H1 (cell line): ENCODE data around the gene EIF4E1B.

Source experiments
- CEBPB ChIP-seq: IDR thresholded peaks from 2 replicates; pipeline ENCODE4 v1.6.1; 2012; ENCODE audit warnings: low read depth, low read length
- CHD2 ChIP-seq: IDR thresholded peaks from 2 replicates; pipeline ENCODE4 v1.6.1; 2012; ENCODE audit warnings: low read length, improper control_type of control experiment
- CTCF ChIP-seq, 3 experiments: IDR thresholded peaks; 1 replicate in 2 of 3; 2 replicates in 1 of 3; pipeline versions ENCODE4 v1.5.1 to v1.6.1; 2011; ENCODE audit warnings: low read length in 3 of 3, mild to moderate bottlenecking in 3 of 3, inconsistent platforms in 2 of 3, low read depth in 1 of 3, moderate library complexity in 1 of 3; ENCODE audit not compliant: insufficient read depth in 1 of 3; ENCODE audit errors: control extremely low read depth in 1 of 3
- JUN ChIP-seq: IDR thresholded peaks from 2 replicates; pipeline ENCODE4 v1.6.1; 2011; ENCODE audit warnings: low read depth, mild to moderate bottlenecking, improper control_type of control experiment, low read length
- POLR2A ChIP-seq, 2 experiments: IDR thresholded peaks; 1 replicate in 1 of 2; 2 replicates in 1 of 2; pipeline ENCODE4 v1.6.1; 2011; ENCODE audit warnings: low read depth in 2 of 2, low read length in 2 of 2, mild to moderate bottlenecking in 2 of 2; ENCODE audit errors: control extremely low read depth in 1 of 2
- POLR2AphosphoS5 ChIP-seq: IDR thresholded peaks from 2 replicates; pipeline ENCODE4 v1.6.1; 2011; ENCODE audit warnings: low read depth, low read length
- RAD21 ChIP-seq, 2 experiments: IDR thresholded peaks in 1 of 2; conservative IDR thresholded peaks in 1 of 2; 2 replicates each; pipeline ENCODE4 v1.6.1; 2011; ENCODE audit warnings: low read depth in 2 of 2, low read length in 2 of 2, improper control_type of control experiment in 1 of 2, inconsistent platforms in 1 of 2, mild to moderate bottlenecking in 1 of 2, moderate library complexity in 1 of 2
- RBBP5 ChIP-seq: IDR thresholded peaks from 2 replicates; pipeline ENCODE4 v1.7.1; 2012; ENCODE audit warnings: low read depth, mild to moderate bottlenecking, inconsistent platforms, low read length, moderate library complexity, borderline replicate concordance
- RFX5 ChIP-seq: IDR thresholded peaks from 2 replicates; pipeline ENCODE4 v1.6.1; 2011; ENCODE audit warnings: low read depth, low read length, improper control_type of control experiment, borderline replicate concordance

GRCh38 chr5:176593273-176593869 is 37.1 kb upstream of the EIF4E1B start:
- TF ChIP-seq POLR2A (IDR thresholded peaks at IDR 0.05; ENCODE audit: control extremely low read depth in 1 of 2, low read depth in 2 of 2, low read length in 2 of 2) (no peak), CEBPB (no peak), CTCF (IDR thresholded peaks at IDR 0.05; ENCODE audit: control extremely low read depth in 1 of 3, insufficient read depth in 1 of 3, low read depth in 1 of 3, low read length in 3 of 3) (peak in 1 of 3 experiments; percentile 18; a peak in 2 of 4 replicates), POLR2AphosphoS5 (no peak), RBBP5 (no peak), CHD2 (no peak), RFX5 (no peak), RAD21 (IDR thresholded peaks at IDR 0.05 in 1 of 2, conservative IDR thresholded peaks at IDR 0.05 in 1 of 2; ENCODE audit: low read depth in 2 of 2, low read length in 2 of 2) (no peak), JUN (no peak)
